HG03439 (cell line): ENCODE data around the gene UBA6.
"Not testable (repeated sequence)": the region's sequence is repeated elsewhere in the genome, so short reads cannot be mapped to it uniquely, and the experiment has no call there.

Experiments
- ATAC-seq: cut with Tn5 transposase; IDR thresholded peaks from one replicate; pipeline ENCODE4 v1.9.1; 2021; ENCODE audit warnings: mild to moderate bottlenecking, moderate library complexity; ENCODE audit not compliant: unreplicated experiment

Gene UBA6

GRCh38 chr4:67700738-67701516 lies at the start of gene UBA6:
UBA6 (minus strand) TSS chr4:67701155; CDS start chr4:67701119, 36 bp downstream.
- peak; percentile 99 for ATAC-seq

DNA sequence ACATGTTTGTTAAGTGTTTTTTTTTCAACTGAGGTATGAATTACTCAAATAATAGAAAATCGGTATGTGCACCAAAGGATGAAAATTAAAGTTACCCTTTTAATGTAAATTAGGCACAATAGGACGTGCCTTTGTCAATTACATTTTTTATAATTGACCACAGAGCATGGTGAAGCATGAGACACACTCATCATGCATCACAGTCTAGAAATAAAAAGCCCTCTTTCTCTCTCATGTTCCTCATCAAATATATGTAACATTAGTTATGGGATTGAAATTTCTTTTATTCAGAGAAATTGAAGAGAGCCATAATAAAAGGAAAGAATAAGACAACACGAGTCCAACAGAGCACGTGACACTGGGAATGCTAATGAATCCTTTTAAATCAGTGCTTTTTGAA lies 49.7 kb upstream of the UBA6 start:
- no peak for ATAC-seq

- ATAC-seq, result no peak
Measured at GRCh38 chr4:67749286-67749685, 48.3 kb upstream of the UBA6 start.

GRCh38 chr4:67746797-67747495 lies 46.0 kb upstream of the UBA6 start:
- peak; percentile 52 for ATAC-seq

GRCh38 chr4:67744561-67745283 lies 43.8 kb upstream of the UBA6 start:
- no peak for ATAC-seq

GRCh38 chr4:67743194-67743593 lies 42.2 kb upstream of the UBA6 start:
- no peak for ATAC-seq

DNA sequence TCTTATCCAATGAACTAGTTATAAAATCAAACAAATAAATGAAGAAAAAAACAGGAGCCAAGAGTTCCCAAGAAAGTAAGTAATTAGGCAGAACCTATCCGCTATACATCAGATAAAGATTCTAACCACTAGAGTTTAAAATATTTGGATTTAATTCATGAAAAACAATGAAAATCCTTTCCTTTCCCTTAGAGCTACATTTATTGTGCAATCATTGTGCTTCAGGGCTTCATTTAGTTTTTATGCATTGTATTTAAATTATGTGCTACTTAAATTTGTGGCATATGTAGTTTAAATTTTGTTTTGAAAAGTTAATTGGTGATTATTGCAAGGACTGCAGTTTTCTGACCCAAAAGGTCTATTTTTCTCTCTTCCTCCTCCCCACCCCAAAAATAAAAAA lies 35.3 kb upstream of the UBA6 start:
- no peak for ATAC-seq

DNA sequence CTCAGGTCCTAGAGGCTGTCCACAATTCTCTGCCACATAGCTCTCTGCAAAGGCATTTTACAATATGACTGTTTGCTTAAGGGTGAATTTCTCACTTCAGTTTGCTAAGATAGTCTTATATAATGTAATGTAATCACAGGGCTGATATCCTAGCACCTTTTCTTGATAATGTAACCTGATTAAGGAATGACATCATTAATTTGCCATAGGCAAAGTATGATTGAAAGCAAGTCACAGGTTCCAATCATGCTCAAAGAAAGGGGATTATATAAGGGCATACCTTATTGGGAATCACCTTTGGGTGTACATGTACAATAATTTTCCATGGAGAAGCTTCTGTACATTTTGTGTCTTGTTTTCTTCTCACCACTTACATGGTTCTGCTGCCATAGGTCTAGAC lies 34.4 kb upstream of the UBA6 start:
- ATAC-seq, result no peak

- ATAC-seq, result not testable (repeated sequence)
Measured at GRCh38 chr4:67730511-67730910, 29.6 kb upstream of the UBA6 start.

DNA sequence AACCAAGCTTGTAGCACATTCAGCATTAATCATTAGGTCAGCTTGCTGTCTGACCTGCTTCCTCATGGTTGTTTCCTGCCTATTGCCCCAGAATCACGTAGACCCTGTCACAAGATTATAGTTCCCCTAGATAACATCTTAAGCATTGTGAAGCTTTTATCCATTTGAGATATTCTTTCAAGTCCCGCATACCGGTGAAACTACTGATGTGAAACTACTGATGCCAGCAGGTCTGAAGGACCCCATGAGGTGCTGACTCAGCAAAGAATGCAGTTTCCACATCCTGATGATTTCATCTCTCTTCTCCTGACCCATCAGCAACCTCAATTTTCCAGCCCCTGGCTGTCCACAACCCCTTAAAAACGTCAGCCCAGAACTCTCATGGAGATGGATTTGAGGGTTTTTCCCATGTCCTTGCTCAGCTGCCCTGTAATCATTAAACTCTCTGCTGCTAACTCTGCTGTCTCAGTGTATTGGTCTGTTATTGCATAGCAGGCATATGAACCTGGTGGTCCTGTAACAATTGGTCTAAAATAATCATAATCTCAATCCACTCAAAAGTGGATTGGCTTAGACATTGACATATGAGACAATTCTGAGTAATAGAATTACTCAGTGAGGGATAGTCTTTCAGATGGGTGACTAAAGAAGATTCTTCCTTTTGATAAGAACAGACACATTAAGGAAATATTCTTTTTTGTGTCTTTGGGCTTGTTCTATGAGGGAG lies 26.3 kb upstream of the UBA6 start:
- no peak for ATAC-seq

- ATAC-seq, result no peak
Measured at GRCh38 chr4:67725981-67726380, 25.0 kb upstream of the UBA6 start.

GRCh38 chr4:67725132-67725531 lies 24.2 kb upstream of the UBA6 start:
- no peak for ATAC-seq

GRCh38 chr4:67723949-67724348 lies 23.0 kb upstream of the UBA6 start:
- no peak for ATAC-seq

DNA sequence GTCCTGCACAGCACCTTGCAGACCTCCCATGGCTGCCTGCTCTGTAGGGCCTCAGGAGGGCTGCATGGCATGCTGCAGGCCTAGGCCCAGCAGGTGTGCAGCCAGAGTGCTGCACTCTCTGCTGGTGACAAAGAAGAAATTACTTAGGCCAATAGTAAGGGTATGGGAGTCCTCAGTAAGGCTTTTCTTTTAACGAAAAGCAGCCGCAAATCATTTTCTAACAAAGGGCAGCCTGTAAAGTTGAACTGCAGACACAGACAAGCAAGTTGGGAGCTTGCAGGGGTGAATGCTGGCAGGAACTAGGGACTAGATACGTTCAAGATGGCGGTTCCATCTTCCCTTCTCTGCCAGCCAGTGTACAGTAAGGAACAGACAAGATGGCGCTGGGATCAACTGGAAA lies 22.4 kb upstream of the UBA6 start:
- ATAC-seq, result no peak

- no peak for ATAC-seq
Measured at GRCh38 chr4:67721770-67722597, 21.0 kb upstream of the UBA6 start.

DNA sequence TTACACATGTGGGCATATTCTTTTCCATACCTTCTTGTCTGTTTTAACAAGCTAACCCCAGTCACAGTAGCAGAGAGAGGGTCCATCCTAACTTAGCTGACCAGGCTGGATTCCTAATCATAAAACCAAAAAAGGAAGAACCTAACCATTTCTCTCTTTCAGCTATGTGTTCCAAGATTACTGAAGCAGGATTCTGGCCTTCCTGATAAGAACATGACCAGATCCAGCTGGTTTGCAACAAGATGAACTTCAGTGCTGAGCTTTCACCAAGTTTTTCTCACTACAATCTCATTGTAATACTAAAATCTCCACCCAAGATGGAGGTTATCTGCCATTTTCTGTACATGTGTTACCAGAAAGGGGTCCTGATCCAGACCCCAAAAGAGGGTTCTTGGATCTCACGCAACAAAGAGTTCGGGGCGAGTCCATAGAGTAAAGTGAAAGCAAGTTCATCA lies 20.4 kb upstream of the UBA6 start:
- no peak for ATAC-seq

DNA sequence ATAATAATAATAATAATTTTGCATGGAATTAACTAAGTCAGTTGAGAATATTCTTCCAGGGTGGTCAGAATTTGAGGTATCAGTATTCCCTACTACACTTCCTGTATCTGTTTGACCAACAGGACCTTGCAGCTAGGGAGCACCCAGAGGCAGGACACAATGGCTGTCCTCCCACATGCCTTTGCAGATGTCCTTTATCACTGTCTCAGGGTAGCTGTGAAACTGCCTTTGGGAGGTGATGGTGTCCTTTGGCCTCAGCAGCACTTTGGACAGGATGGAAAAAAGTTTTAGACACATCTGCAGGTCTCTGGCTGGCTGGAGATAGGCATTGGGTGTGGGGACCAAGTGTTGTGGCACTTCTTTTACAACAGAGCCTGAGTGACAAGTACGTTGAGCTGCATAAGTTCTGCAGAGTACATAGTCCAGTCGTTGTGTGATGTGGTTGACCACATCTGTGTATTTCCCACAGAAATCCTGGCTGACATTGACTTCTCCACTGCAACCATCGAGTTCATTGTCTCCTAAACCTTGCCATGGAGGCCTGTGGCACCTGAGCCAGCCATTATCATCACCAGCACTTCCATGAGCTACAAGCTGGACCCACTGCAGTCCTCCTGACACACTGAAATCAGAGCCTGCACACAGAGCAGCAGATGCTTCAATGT lies 19.1 kb upstream of the UBA6 start:
- ATAC-seq, result no peak

- ATAC-seq, result no peak
Measured at GRCh38 chr4:67718848-67719247, 17.9 kb upstream of the UBA6 start.

DNA sequence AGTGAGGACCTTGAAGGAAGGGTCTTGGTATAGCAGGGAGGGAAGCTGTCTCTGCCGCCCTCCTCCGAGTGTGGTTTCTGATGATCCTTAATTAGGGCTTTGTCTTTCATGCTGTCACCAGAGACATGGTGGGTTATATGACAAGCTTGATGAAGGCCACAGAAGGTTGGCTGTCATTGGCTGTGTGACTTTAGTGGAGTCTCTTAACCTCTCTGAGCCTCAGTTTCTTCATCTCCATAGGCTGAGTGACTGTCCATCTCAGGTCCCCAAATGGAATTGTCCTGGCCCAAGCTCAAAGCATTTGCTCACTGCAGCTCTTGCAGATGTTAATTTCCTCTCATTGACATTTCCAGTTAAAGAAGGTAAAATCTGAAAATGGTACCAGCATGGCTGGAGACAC lies 16.6 kb upstream of the UBA6 start:
- no peak for ATAC-seq

DNA sequence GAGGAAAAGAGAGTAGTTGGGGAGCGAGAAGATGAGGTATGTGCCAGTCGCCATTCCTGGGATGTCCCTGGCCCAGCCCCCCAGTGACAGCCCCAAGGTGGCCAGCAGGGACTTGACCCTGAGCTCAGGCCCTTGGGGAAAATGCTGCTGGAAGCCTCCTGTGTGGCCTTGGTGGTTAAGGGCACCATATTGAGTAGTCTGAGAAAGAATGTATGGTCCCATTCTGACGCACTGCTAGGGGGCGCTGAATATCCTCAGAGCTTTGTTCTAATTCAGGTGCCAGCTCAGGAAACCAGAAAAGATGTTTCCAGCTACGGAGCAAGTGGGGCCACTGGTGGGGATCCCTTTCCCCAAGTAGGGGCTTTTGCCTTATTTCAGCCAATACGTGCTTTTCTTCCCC lies 14.0 kb upstream of the UBA6 start:
- no peak for ATAC-seq
